HG03432 (cell line): ENCODE data around the gene GHR.

Experiments
- ATAC-seq: cut with Tn5 transposase; IDR thresholded peaks from one replicate; pipeline ENCODE4 v1.9.1; 2021; ENCODE audit warnings: mild to moderate bottlenecking, moderate library complexity; ENCODE audit not compliant: unreplicated experiment

The GHR gene

DNA sequence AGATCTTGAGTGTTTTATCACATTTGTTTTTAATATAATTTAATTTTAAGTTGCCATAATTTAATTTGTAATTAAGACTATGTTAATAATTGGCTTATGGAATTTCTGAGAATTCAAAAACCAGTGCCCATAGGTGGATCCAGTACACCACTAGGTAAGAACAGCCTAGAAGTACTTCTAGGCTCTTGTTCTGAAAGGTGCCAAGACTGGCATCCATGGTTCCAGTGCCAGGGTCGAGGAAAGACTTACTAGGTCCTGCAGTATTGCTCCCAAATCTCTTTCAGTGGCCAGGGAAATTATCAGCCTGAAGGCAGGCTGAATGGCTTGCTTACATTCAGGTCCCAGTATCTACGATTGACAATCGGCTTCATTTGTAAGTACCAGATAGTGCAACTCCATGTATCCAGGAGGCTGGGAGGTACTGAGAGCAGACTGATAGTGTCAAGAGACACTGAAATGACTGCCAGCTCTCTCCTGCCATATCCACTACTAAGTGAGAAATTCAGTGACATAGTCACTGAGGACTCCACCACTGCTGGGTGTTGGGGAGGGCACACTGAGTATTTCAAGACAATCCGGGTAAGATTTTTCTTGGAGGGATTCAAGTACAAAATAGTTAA lies 174.2 kb downstream of the GHR start:
- no peak for ATAC-seq

DNA sequence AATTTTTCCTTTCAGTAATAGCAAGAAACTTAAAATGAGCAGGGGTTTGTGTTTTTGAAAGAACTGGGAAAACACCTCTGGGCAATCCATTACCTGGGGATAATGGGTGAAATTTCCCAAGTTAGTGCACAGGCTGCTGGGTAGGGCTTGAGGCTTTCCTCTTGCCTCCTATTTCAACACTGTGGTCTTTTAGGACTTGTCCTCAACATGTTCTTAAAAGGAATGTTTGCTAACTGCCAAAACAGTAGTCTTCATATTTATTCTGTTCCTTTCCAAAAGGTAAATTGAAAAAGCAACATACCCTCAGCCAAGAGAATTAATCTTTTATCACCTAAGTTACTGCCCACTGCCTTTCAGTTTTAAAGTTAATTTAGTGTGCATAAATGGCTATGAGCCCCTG lies 175.1 kb downstream of the GHR start:
- ATAC-seq, result no peak

DNA sequence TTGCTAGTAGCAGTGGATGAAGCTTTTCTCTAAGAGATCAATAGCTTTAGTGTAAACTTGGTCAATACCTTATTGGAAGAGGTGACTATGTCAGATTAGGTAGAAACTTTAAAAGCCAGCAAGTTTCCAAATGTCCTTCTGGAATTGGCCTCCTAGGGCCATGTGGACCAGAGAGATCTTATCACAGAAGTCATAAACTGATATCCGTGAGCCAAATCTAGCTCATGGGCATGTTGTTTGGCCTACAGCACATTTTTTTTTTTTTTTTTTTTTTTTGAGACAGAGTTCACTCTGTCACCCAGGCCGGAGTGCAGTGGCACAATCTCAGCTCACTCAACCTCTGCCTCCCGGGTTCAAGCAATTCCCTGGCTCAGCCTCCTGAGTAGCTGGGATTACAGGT lies 175.9 kb downstream of the GHR start:
- ATAC-seq, result no peak

DNA sequence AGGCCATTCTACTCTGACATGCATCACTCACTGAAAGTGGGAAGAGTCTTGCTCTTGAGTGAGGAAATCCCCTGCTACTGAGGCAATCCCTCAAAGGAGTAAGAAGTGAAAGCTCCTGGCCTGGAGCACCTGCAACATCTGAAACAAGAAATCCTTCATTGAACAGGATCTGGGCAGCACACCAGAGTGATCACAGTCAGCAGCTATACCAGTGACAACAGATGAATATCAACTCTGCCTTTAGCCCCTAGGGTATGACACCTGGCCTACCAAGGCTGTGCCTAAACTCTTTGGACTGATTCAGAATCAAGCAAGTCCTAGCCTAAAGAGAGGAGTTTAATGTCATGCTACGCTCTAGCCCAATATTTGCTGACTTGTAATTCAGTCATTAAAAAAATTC lies 177.2 kb downstream of the GHR start:
- no peak for ATAC-seq

DNA sequence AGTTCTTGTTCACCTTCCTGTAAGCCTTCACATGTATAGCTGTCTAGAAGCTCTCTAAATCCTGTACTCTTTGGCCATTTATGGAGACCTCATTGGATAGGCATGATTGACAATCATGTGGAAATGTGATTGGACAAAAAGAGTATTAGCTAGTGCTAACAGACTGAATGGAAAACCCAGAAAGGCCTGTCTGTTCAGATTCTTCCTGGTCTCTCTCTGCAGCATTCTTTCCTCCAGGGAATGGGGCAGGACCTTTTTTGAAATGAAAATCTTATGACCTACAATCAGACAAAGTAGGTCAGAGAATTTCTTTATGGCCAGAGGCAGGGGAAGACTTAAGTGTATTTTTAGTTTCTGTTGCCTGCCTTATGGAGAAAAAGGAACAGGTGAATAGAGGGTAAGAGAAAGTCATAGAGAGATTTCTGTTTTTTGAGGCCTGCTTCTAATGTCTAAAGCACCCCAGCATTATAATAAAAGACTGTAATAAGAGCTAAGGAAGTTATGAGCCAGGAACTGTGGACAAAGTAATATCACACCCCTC lies 181.0 kb downstream of the GHR start:
- no peak for ATAC-seq

DNA sequence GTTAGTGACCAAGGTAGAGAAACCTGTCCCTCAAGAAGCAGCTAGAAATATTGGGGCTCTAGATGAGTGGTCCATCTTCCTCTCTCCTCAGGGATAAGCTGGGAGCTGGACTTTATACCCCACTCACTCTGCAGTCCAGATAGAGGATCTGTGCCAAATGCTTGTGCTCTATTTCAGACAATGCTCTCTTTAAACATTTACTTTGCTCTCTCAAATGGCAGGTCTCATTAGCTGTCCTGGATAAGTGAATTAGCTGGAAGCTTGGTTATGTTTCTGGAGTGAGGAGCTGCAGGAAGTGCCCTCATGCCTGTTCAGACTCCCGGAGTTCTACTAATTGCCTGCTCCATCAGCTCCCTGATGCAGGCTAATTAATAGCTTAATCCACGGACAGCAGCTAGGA lies 182.3 kb downstream of the GHR start:
- ATAC-seq, result no peak

DNA sequence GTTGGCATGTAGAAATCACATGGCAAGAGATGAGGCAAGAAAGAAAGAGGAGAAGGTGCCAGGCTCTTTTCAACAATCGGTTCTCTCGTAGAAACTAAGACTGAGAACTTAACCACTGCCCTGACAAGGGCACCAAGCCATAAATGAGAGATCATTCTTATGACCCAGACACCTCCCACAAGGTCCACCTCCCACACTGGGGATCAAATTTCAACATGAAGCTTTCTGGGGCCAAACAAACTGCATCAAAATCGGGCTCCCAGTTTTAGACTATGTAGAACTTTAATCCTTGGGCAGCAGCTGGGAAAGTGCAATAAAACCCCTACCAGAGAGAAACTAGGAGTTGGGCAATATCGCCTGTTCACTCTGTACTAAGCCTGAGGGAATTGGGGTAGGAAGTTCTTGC lies 183.2 kb downstream of the GHR start:
- no peak for ATAC-seq

DNA sequence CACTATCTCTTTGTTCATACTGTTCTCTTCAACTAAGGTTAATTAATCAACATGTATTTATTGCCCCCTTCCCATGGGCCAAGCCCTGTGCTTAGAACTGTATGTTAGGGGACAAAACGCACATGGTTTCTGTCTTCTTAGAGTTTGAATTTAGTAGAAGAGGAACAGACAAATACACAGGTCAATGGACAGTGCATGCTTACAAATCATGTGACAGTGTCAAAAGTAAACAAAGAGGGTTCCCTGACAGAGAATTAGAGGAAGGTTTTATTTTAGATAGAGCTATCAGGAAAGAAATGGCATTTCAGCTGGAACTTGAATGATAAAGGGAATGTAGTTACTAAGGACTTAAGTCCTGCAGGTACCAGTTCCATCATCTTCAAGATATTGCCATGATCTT lies 188.2 kb downstream of the GHR start:
- no peak for ATAC-seq

DNA sequence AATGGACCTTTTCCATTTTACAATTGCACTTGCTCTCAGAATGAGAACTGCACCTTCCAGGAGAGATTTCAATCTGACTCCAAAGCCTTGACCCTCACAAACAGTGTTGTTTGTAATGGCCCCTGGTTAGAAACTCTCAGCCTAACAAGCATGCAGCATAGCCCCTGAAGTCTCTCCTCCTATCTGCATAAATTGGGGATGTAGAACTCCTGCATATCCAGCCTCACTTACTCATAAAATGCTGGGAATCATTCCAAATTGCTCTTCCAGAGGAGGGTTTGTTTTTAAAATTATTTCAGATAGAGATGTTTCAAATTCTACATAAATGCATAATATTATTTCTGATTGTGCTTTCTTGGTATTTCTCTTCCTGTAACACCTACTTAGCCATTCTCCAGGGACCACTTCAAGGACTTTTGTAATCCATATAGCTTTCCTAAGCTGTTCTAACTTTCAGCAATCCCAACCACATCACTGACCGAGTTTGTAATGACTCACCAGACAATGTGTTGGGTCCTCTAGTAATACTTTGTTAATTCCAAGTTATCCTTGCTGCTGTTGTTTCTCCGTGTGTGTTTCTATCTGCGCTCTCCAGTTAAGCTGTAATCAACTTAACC lies 189.6 kb downstream of the GHR start:
- no peak for ATAC-seq

DNA sequence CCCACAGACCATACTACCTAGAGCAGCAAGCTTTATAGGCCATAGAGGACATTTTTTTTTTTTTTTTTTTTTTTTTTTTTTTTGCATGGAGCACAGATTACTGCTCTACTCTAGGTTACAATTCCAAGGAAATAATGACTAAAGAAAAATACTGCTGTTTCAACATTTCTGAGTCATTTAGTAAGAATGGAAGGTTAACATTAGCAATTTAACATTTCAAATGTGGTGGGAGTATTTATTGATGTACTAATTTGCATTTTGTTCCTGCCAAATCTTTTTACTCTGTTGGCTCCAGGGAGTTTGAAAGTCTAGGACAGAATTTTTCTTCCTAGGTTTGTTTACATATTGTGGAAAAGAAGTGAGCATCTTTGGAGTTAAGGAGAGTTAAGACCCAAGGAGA lies 191.3 kb downstream of the GHR start:
- ATAC-seq, result no peak

DNA sequence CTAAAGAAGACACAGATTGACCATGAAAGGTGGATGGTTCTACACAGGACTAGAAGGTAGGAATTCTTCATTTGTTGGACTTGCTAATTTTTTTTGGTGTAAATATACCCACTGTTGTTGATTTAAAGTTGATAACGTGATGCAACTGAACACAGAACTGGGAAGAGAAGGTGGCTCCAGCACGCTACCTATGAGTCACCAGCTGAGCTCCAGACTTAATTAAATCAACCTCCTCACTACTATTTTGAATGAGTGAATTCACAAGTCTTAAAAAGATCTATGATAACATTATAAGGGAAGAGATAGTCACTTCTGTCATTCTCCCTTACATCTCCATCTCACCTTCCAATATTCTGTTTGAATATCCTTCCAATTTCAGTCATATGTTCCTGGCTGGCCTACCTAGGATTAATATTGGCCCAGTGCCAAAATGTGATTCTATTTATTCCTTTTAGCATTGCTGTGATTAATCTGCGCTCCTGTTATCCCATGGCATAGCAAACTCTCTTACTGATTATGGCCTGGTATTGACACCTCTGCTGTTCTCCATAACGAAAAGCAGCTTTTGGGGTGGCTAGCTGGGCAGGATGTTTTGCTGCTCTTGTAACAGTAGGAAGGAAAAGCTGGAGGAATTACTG lies 197.5 kb downstream of the GHR start:
- no peak for ATAC-seq

DNA sequence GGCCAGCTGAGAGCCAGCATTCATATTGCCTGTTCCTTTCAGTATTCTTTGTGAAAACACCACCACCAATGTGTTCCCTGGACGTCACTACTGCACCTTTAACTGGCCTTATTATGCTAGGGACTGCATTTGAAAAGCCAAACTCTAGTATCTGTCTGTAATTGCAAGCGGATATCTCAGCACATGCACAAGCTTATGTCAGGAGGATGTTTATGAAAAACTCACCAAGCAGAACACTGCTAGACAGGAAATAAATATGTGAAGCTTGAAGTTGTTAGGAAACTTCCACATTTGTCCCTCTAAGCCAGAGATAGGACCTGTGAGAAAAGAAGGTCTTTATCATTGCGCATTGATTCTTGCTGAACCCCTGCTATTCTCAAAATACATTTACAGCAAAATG lies 198.0 kb downstream of the GHR start:
- ATAC-seq, result no peak

DNA sequence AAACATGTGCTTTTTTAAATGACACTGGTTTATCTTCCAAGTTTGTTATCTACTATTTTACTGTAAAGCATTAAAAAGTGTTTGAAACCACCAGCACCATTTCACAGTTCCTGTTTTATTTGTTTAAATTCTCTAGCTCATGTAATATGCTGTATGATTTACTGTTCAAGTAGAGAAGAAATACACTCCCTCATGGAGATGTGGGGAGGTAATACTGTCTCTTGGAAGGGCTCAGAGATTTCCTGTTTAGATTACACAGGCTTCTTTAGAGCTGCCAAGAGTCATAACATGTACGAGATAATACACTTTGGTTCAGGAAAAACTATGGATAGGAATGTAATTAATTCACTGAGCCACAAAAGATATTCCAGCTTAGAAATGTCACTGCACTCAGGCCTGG lies 198.4 kb downstream of the GHR start:
- no peak for ATAC-seq

DNA sequence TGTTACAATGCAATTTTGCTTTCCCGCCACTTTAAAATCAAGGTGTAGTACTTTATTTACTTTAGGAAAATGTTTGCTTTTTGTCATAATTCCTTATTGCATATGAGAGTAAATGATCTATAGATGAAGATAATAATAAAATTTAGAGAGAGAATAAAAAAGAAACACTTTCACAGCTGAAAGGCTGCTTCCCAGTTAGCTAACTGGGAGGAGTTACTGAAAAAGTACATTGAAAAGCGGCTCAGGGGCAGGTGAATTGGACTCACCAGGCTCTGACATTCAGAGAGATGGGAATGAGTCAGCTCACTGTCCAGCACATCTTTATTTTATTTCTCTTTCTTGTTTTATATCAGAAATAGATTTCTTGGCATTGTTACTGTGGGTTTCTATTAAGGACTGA lies 201.7 kb downstream of the GHR start:
- ATAC-seq, result no peak

DNA sequence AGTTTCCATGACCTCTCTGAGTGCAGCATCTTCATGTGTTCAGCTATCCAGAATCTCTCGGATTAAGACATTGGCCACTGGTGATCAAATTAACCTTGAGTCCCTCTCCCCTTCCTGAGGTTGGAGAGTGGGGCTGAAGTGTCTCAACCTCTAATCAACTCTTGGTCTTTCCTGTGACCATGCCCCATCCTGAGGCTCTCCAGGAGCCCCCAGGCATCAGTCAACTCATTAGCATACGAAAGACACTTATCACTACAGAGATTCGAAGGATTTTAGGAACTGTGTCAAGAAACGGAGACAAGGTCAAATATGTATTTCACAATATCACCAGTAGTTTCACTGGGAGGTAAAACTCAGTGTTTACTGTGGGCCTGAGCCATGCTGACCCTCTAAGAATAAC lies 203.2 kb downstream of the GHR start:
- ATAC-seq, result no peak

DNA sequence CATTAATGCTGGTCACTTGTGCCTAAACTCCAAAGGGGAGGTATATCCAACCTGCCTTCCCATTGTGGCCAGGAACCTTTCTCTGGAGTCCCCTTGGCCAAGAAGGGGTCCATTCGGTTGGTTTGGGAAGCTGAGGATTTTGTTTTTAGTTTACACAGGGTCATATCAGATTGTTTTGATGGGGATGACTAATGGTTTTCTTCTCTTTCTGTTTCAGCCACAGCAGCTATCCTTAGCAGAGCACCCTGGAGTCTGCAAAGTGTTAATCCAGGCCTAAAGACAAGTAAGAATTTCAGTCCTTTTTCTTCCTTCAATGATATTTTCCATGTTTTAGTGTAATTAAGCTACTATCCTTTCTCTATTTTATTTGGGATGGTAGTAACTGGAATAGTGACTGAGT lies 205.6 kb downstream of the GHR start:
- no peak for ATAC-seq

DNA sequence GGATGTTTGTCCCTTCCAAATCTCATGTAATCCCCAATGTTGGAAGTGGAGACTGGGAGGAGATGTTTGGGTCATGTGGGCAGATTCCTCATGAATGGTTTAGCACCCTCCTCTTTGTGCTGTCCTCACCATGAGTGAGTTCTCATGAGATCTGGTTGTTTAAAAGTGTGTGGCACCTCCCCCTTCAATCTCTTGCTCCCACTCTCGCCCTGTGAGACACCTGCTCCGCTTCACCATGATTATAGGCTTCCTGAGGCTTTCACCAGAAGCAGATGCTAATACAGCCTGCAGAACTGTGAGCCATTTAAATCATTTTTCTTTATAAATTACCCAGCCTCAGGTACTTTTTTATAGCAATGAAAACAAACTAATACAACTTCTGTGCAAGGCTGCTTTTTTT lies 206.0 kb downstream of the GHR start:
- no peak for ATAC-seq

DNA sequence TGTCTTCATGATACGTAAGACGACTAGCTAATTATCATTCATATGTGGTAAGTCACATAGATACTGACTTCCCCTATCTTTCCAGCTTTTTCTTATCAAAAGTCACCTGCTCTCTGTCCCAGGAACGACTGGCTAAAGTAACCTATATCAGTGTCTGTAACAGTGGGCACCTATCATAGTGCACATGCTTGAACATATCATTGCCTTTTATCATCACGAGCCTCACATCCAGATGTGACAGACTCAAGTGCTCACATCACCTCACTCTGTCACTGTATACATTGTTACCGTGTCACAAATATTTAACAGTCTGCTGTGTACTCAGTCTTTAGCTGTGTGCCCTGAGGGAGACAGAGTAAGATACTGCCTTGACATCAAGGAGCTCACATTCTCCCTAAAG lies 208.0 kb downstream of the GHR start:
- ATAC-seq, result no peak

DNA sequence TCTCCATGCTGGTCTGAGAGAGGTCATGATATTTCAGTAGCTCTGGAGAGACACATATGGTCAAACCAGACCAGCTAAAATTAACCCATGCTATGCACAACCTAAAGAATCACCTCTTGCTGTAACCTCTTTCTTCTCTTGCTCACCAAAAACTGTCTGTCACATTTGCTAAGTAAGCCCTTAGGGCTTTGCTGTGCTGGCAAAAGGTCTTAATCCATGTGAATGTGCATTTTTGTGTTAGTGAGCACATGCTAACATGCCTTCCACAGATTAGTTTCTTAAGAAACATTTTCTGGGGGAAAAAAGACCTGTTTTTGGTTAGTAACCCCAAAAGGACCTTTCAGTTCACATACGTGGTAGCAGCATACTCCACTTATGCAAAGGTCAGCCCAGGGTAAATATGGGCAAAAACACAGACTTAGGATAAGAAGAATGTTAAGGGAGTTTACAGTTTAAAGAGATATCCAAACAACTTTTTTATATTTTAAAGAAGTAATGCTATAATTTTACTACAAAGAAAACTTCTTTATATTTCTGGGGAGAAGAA lies 209.2 kb downstream of the GHR start:
- ATAC-seq, result peak; percentile 42

DNA sequence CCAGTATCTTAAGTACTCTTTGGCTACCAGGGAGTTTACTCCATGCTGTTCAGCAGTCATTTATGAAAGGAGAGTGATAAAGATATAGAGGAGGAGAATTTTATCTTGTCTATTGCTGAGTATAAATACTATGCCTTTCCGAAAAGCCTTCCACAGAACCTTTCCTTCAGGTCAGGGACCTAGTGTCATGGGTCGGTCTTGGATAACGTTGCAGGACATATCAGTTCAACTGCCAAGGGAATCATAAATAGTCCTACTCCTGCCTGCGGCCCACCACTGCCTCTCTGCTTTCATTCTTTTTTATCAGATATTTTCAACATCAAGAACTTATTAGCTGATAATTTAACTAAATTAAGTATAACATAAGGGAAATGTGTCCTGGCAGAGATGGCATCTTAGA lies 211.3 kb downstream of the GHR start:
- no peak for ATAC-seq

DNA sequence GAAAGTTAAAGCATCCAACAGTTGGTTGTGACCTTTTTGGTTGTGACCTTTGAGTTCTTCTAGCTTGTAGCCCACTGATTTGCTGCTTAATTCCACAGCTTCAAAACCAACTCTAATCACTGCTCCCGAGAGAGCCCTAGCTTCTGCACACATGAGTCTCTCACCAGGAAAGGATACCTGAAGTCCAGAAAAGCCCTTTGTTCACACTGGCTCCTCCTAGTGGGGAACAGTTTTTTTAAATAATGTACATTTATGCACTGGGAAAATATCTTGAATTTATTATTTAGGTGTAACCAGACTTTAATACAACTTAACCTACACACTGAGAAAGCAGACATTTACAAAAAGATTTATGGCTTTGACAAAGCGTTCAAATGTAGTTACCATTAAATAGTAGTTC lies 213.2 kb downstream of the GHR start:
- ATAC-seq, result no peak

DNA sequence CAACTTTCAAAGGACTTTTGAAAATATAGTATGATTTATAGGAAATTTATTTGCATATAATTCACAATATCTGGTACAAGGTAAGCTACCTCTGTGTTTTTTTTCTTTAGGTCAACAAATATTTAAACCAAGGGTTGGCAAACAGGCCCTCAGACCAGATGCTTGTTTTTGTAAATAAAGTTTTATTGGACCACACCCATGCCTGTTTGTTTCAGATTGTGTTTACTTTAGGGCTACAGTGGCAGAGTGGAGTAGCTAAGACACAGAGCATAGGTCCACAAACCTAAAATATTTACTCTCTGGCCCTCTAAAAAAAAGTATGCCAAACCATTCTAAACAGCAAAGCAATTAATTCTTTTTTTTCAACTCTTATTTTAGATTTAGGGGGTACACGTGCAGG lies 213.7 kb downstream of the GHR start:
- no peak for ATAC-seq
